ENCODE results near the gene PJA2.
"Not testable (repeated sequence)": the region's sequence is repeated elsewhere in the genome, so short reads cannot be mapped to it uniquely, and the experiment has no call there.

The PJA2 gene
- total RNA-seq, result 105 to 412 (median 276) reads per million in 17 experiments

GRCh38 chr5:109409844-109410388 lies at the start of gene PJA2:
Gene PJA2 (minus strand): TSS chr5:109409974. CDS start chr5:109383433, 26,541 bp downstream.
- peak; percentile 99 to 100 (median 99) for DNase-seq

GRCh38 chr5:109455598-109456096 lies 45.9 kb upstream of the PJA2 start:
- peak in 3 of 4 experiments; percentile 23 to 27 (median 25) for DNase-seq

GRCh38 chr5:109454731-109455505 lies 45.1 kb upstream of the PJA2 start:
- no peak for DNase-seq

- no peak for DNase-seq
Measured at GRCh38 chr5:109453251-109453650, 43.5 kb upstream of the PJA2 start.

GRCh38 chr5:109452661-109453060 lies 42.9 kb upstream of the PJA2 start:
- DNase-seq, result no peak

- DNase-seq, result no peak
Measured at GRCh38 chr5:109451146-109451545, 41.4 kb upstream of the PJA2 start.

GRCh38 chr5:109450129-109450877 lies 40.5 kb upstream of the PJA2 start:
- peak in 2 of 4 experiments; percentile 26 to 35 for DNase-seq

- DNase-seq, result no peak
Measured at GRCh38 chr5:109448838-109449237, 39.1 kb upstream of the PJA2 start.

GRCh38 chr5:109439590-109439989 lies 29.8 kb upstream of the PJA2 start:
- DNase-seq, result no peak

GRCh38 chr5:109426075-109426474 lies 16.3 kb upstream of the PJA2 start:
- DNase-seq, result no peak

- not testable (repeated sequence) for DNase-seq
Measured at GRCh38 chr5:109425521-109425920, 15.7 kb upstream of the PJA2 start.

- peak; percentile 36 to 66 (median 48) for DNase-seq
Measured at GRCh38 chr5:109421956-109422355, 12.2 kb upstream of the PJA2 start.

- no peak for DNase-seq
Measured at GRCh38 chr5:109418712-109419352, 9.1 kb upstream of the PJA2 start.

GRCh38 chr5:109416882-109417281 lies 7.1 kb upstream of the PJA2 start:
- DNase-seq, result no peak

GRCh38 chr5:109413921-109414461 lies 4.2 kb upstream of the PJA2 start:
- DNase-seq, result peak in 1 of 4 experiments; percentile 16

GRCh38 chr5:109413458-109413857 lies 3.7 kb upstream of the PJA2 start:
- DNase-seq, result no peak

- peak; percentile 20 to 55 (median 49) for DNase-seq
Measured at GRCh38 chr5:109412981-109413402, 3.2 kb upstream of the PJA2 start.

- DNase-seq, result peak in 3 of 4 experiments; percentile 41 to 77 (median 45)
Measured at GRCh38 chr5:109411627-109412026, 1.9 kb upstream of the PJA2 start.

- DNase-seq, result no peak
Measured at GRCh38 chr5:109411149-109411514, 1.4 kb upstream of the PJA2 start.

- DNase-seq, result peak; percentile 81 to 89 (median 88)
Measured at GRCh38 chr5:109410389-109411148, 795 bp upstream of the PJA2 start.

All from suppressor macrophage (primary cell).